ENCODE results near the gene SKOR2. TPM values are rescaled to one million over a fixed set of nuclear protein-coding genes. Genes with fewer than 3 reads are reported as not detected.

SKOR2 gene
- total and polyA plus RNA-seq, 2 of the 13 experiments (the other 11 are each of a cell fraction or from before 2014, with no cell fraction given), result not detected

DNA sequence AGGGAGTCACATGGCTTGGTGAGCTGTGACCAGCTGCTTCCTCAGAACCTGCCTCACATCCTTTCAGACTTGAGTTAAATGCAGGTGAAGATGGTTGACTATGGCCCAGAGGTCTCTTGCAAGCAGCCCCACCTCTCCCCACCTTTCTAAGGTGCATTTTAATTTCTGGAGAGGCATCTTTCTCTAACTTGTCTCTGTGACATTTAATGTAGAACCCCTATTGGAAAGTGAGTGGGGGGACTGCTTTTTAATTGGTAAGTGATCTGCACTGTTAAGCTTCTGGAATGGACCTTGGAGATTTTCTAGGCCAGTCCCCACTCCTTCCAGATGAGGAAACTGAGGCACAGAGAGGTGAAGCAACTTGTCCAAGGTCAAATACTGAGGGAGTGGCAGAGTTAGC lies 37.3 kb upstream of the SKOR2 start:
- ATAC-seq (no peak), DNase-seq (ENCODE audit: low spot score) (no peak), FAIRE-seq (no peak)
- H2AFZ ChIP-seq (ENCODE audit: low read length), result no peak overlapping the region
- H3K4me3 ChIP-seq (replicated peaks in 1 of 3; ENCODE audit: insufficient read depth in 1 of 3, low read depth in 2 of 3, low read length in 3 of 3), result no peak overlapping the region
- H3K9me3 ChIP-seq (ENCODE audit: low read length), result no peaks in the 10 kb centered on the region
- no peaks in the 10 kb centered on the region for H4K20me1 ChIP-seq (ENCODE audit: insufficient read depth, low read length)
- H3K4me1 ChIP-seq (ENCODE audit: insufficient read depth, low read length), result peaks cover 5% of the 10 kb centered on the region; the same call in 1 of the 2 replicates
- H3K9ac ChIP-seq (ENCODE audit: insufficient read depth, low read depth, low read length), result no peak overlapping the region
- BruUV-seq (replicated peaks), result no TSS peak
- no peaks in the 10 kb centered on the region for H3K79me2 ChIP-seq (ENCODE audit: insufficient read depth, low read length)
- TF ChIP-seq ZNF496 (CRISPR knock-in tag; IDR thresholded peaks at IDR 0.05; ENCODE audit: insufficient replicate concordance) (no peak), ZC3H13 (CRISPR knock-in tag; IDR thresholded peaks at IDR 0.05) (no peak), ZBTB8A (CRISPR knock-in tag; IDR thresholded peaks at IDR 0.05; ENCODE audit: borderline replicate concordance, low read depth) (no peak), MAFK (conservative IDR thresholded peaks at IDR 0.05 in 1 of 2, IDR thresholded peaks at IDR 0.05 in 1 of 2; ENCODE audit: low read length in 2 of 2) (no peak)
- TF ChIP-seq, protein P1, sequence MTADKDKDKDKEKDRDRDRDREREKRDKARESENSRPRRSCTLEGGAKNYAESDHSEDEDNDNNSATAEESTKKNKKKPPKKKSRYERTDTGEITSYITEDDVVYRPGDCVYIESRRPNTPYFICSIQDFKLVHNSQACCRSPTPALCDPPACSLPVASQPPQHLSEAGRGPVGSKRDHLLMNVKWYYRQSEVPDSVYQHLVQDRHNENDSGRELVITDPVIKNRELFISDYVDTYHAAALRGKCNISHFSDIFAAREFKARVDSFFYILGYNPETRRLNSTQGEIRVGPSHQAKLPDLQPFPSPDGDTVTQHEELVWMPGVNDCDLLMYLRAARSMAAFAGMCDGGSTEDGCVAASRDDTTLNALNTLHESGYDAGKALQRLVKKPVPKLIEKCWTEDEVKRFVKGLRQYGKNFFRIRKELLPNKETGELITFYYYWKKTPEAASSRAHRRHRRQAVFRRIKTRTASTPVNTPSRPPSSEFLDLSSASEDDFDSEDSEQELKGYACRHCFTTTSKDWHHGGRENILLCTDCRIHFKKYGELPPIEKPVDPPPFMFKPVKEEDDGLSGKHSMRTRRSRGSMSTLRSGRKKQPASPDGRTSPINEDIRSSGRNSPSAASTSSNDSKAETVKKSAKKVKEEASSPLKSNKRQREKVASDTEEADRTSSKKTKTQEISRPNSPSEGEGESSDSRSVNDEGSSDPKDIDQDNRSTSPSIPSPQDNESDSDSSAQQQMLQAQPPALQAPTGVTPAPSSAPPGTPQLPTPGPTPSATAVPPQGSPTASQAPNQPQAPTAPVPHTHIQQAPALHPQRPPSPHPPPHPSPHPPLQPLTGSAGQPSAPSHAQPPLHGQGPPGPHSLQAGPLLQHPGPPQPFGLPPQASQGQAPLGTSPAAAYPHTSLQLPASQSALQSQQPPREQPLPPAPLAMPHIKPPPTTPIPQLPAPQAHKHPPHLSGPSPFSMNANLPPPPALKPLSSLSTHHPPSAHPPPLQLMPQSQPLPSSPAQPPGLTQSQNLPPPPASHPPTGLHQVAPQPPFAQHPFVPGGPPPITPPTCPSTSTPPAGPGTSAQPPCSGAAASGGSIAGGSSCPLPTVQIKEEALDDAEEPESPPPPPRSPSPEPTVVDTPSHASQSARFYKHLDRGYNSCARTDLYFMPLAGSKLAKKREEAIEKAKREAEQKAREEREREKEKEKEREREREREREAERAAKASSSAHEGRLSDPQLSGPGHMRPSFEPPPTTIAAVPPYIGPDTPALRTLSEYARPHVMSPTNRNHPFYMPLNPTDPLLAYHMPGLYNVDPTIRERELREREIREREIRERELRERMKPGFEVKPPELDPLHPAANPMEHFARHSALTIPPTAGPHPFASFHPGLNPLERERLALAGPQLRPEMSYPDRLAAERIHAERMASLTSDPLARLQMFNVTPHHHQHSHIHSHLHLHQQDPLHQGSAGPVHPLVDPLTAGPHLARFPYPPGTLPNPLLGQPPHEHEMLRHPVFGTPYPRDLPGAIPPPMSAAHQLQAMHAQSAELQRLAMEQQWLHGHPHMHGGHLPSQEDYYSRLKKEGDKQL (CRISPR knock-in tag; IDR thresholded peaks at IDR 0.05; ENCODE audit: low read depth), result no peak
- in situ Hi-C loops (cut with HindIII; ENCODE audit: extremely low pct_ligation_motif_present, low pct_unique_long_range_greater_than_20kb), result no loop called here
- ChIA-PET CTCF (ENCODE audit: low intra/inter-chr PET ratio, low total read pairs) (no interaction called here), POLR2A (no interaction called here)
- H3K36me3 ChIP-seq (replicated peaks in 1 of 2; ENCODE audit: control insufficient read depth in 1 of 2, insufficient read depth in 2 of 2, low read length in 2 of 2), result no peaks in the 10 kb centered on the region
- H3K4me2 ChIP-seq (ENCODE audit: low read depth, low read length), result no peak overlapping the region
- H3K27me3 ChIP-seq (ENCODE audit: control insufficient read depth in 1 of 2, insufficient read depth in 2 of 2, low read length in 2 of 2), result no peaks in the 10 kb centered on the region; a peak in 1 of 5 replicates
- no peak overlapping the region for H3K27ac ChIP-seq (ENCODE audit: extremely low read length, insufficient read depth, low read length)
- intact Hi-C loops (cut with micrococcal nuclease; ENCODE audit: unreplicated experiment), result loop anchor here (10.0 kb wide), 1 partner anchor 456 kb away; no protein-coding TSS in a partner anchor

All from HepG2 (cell line).